K562 (cell line): Measurements from ENCODE around the gene LIN28A. TPM values are rescaled to one million over a fixed set of nuclear protein-coding genes. Genes with fewer than 3 reads are reported as not detected.

ENCODE experiments used
- ATAC-seq: fragments of 200-7000 bp; cut with Tn5 transposase; 3 replicates; pipeline ENCODE4 v1.9.1; 2020; ENCODE audit warnings: moderate library complexity
- BruUV-seq: library from RNA; stranded (reverse); fragments of 400-500 nt; replicated peaks from 2 replicates; lab custom pipeline; 2021; lab: Mats Ljungman, UMichigan
- CTCF ChIA-PET: fragments of 300-600 bp; formaldehyde crosslinking; extraction: SDS; loops from one replicate; lab custom pipeline; 2021; ENCODE audit warnings: low intra/inter-chr PET ratio; lab: Yijun Ruan, JAX
- POLR2A ChIA-PET: fragments of 300-600, 350-650 bp; sonication (Branson Sonifier 250); formaldehyde crosslinking; extraction: SDS; loops from one replicate; lab custom pipeline; 2021; ENCODE audit warnings: antibody characterized with exemption, inconsistent platforms; lab: Yijun Ruan, JAX
- DNase-seq, 4 experiments: peaks; one replicate each; pipeline versions ENCODE4 v3.0.0 to v3.0.0-alpha.2; 2011 to 2018; ENCODE audit warnings: low spot score in 3 of 4, mixed read lengths in 3 of 4; ENCODE audit errors: extremely low read depth in 1 of 4
- FAIRE-seq: peaks from 2 replicates; lab custom pipeline; 2011; peaks lifted over from hg19 to GRCh38; lab: Jason Lieb, UNC
- H2AFZ ChIP-seq: 2 replicates; pipeline ENCODE4 v1.6.0; 2011; ENCODE audit warnings: low read depth, low read length, control low read depth, inconsistent platforms
- H3K27ac ChIP-seq: fragments of 200-600 bp; 3 replicates; pipeline ENCODE4 v1.8.0; 2011; ENCODE audit warnings: low read depth, mild to moderate bottlenecking, control low read depth, inconsistent platforms, low read length, moderate library complexity, mixed read lengths; ENCODE audit errors: extremely low read depth
- H3K27me3 ChIP-seq, 2 experiments: fragments of 300-600 bp in 1 of 2; 2 replicates in 1 of 2; 3 replicates in 1 of 2; pipeline versions ENCODE4 v1.6.0 to v1.8.0; 2011; ENCODE audit warnings: inconsistent platforms in 2 of 2, low read length in 2 of 2, mild to moderate bottlenecking in 1 of 2, mixed read lengths in 1 of 2, moderate library complexity in 1 of 2; ENCODE audit not compliant: control insufficient read depth in 2 of 2, insufficient read depth in 2 of 2
- H3K36me3 ChIP-seq: fragments of 300-600 bp; 3 replicates; pipeline ENCODE4 v1.8.0; 2011; ENCODE audit warnings: mild to moderate bottlenecking, low read length, inconsistent platforms; ENCODE audit not compliant: control insufficient read depth, insufficient read depth
- H3K4me1 ChIP-seq, 2 experiments: fragments of 200-600 bp in 1 of 2; replicated peaks in 1 of 2; 2 replicates in 1 of 2; 3 replicates in 1 of 2; pipeline versions ENCODE4 v1.5.1 to v1.8.0; 2011; ENCODE audit warnings: inconsistent platforms in 2 of 2, low read length in 2 of 2, mild to moderate bottlenecking in 1 of 2, mixed read lengths in 1 of 2, moderate library complexity in 1 of 2; ENCODE audit not compliant: control insufficient read depth in 2 of 2, insufficient read depth in 2 of 2
- H3K4me2 ChIP-seq: 2 replicates; pipeline ENCODE4 v1.6.1; 2011; ENCODE audit warnings: low read length, control low read depth, inconsistent platforms, mixed read lengths; ENCODE audit not compliant: insufficient read depth
- H3K4me3 ChIP-seq: fragments of 200-600 bp; sonication (generic), shearing (Covaris generic); 2 replicates; pipeline ENCODE4 v1.5.1; 2016; ENCODE audit warnings: control low read depth, inconsistent platforms
- H3K79me2 ChIP-seq: fragments of 200-600 bp; 3 replicates; pipeline ENCODE4 v1.8.0; 2011; ENCODE audit warnings: low read length, inconsistent platforms; ENCODE audit not compliant: control insufficient read depth, insufficient read depth
- H3K9ac ChIP-seq, 2 experiments: 2 replicates each; pipeline versions ENCODE4 v1.6.0 to v1.6.1; 2011; ENCODE audit warnings: low read depth in 2 of 2, low read length in 2 of 2, control low read depth in 1 of 2, inconsistent platforms in 1 of 2, mild to moderate bottlenecking in 1 of 2, mixed read lengths in 1 of 2; ENCODE audit not compliant: insufficient read depth in 1 of 2
- H3K9me1 ChIP-seq: one replicate; pipeline ENCODE4 v1.6.0; 2011; ENCODE audit warnings: inconsistent platforms, mild to moderate bottlenecking, low read length, moderate library complexity; ENCODE audit not compliant: control insufficient read depth, insufficient read depth
- H3K9me3 ChIP-seq: replicated peaks from 2 replicates; pipeline ENCODE4 v1.5.1; 2011; ENCODE audit warnings: low read depth, low read length, inconsistent platforms; ENCODE audit not compliant: control insufficient read depth, insufficient read depth
- H4K20me1 ChIP-seq: replicated peaks from 2 replicates; pipeline ENCODE4 v1.6.1; 2011; ENCODE audit warnings: low read length, inconsistent platforms, mixed read lengths; ENCODE audit not compliant: control insufficient read depth, insufficient read depth
- CBFA2T2 ChIP-seq: fragments of 450-650 bp; conservative IDR thresholded peaks from 2 replicates; pipeline ENCODE4 v1.6.1; 2017; ENCODE audit warnings: mild to moderate bottlenecking
- CBX1 ChIP-seq: sonication (generic); IDR thresholded peaks from 2 replicates; pipeline ENCODE4 v1.6.1; 2016; ENCODE audit warnings: antibody characterized with exemption, low read depth, mild to moderate bottlenecking
- CTCF ChIP-seq, 3 experiments: IDR thresholded peaks in 2 of 3; conservative IDR thresholded peaks in 1 of 3; 2 replicates each; pipeline ENCODE4 v1.5.1; 2011 to 2012; ENCODE audit warnings: low read length in 3 of 3, mild to moderate bottlenecking in 3 of 3, control low read depth in 2 of 3, improper control_type of control experiment in 1 of 3, inconsistent platforms in 1 of 3, low read depth in 1 of 3, mixed read lengths in 1 of 3, moderate library complexity in 1 of 3; ENCODE audit not compliant: insufficient read depth in 2 of 3
- DIDO1 ChIP-seq: fragments of 450-650 bp; IDR thresholded peaks from 2 replicates; pipeline ENCODE4 v1.6.1; 2016; ENCODE audit warnings: low read depth, missing biosample characterization, missing genetic modification characterization
- NEUROD1 ChIP-seq: fragments of 150-350 bp; IDR thresholded peaks from 2 replicates; pipeline ENCODE4 v1.6.1; 2014; ENCODE audit warnings: borderline replicate concordance, low read length, low read depth; ENCODE audit not compliant: partially characterized antibody
- PHF8 ChIP-seq: fragments of 200-600 bp; sonication (generic); IDR thresholded peaks from 2 replicates; pipeline ENCODE4 v1.6.1; 2012; ENCODE audit warnings: mixed run types, mild to moderate bottlenecking, inconsistent platforms, low read length, moderate library complexity, borderline replicate concordance
- SMAD1 ChIP-seq: fragments of 150-350 bp; IDR thresholded peaks from 2 replicates; pipeline ENCODE4 v1.6.1; 2014; ENCODE audit warnings: low read length, low read depth; ENCODE audit not compliant: partially characterized antibody
- SNAPC5 ChIP-seq: fragments of 250-450 bp; sonication (Bioruptor Pico); IDR thresholded peaks from 2 replicates; pipeline ENCODE4 v1.8.0; 2021; ENCODE audit warnings: moderate library complexity, mild to moderate bottlenecking, inconsistent platforms
- SUPT5H ChIP-seq: fragments of 450-650 bp; IDR thresholded peaks from 2 replicates; pipeline ENCODE4 v1.6.1; 2016
- ZBTB5 ChIP-seq: fragments of 450-650 bp; IDR thresholded peaks from 2 replicates; pipeline ENCODE4 v1.6.1; 2017; ENCODE audit warnings: antibody characterized with exemption
- ZNF263 ChIP-seq: sonication (generic); formaldehyde crosslinking; IDR thresholded peaks from 2 replicates; pipeline ENCODE4 v1.8.0; 2022; ENCODE audit warnings: mild to moderate bottlenecking, missing genetic modification reagents, borderline replicate concordance
- ZNF274 ChIP-seq: IDR thresholded peaks from 2 replicates; pipeline ENCODE4 v1.6.1; 2011; ENCODE audit warnings: low read depth, mild to moderate bottlenecking, low read length, moderate library complexity, borderline replicate concordance
- WGBS: fragments of 100-300 bp; shearing (Covaris generic); methylation state at CpG from one replicate; pipeline ENCODE4 v1.1.6; 2016; ENCODE audit warnings: low coverage, mixed read lengths; ENCODE audit not compliant: insufficient coverage; ENCODE audit errors: missing lambda C conversion rate; 5-methylcytosine and 5-hydroxymethylcytosine counted together
- in situ Hi-C: fragments of 300-500 bp; cut with MboI; formaldehyde crosslinking; loops from 4 replicates; pipeline ENCODE4 v1.15.0; 2018; ENCODE audit warnings: inconsistent platforms, mixed read lengths
- intact Hi-C: fragments of 100-400 bp; cut with micrococcal nuclease; formaldehyde crosslinking; loops from 2 replicates; pipeline ENCODE4 v1.14.2; 2022
- polyA plus RNA-seq, 8 experiments: library from polyadenylated mRNA; depleted of rRNA in 4 of 8; stranded (reverse) in 5 of 8; unstranded in 3 of 8; fragments of >200 nt; fragmentation: Nextera tagmentation in 2 of 8; fragmentation: Illumina TruSeq in 1 of 8; extraction: Ambion mirVana in 2 of 8; extraction: Trizol in 1 of 8; gene quantifications; 2 replicates each; pipeline versions ENCODE4 v1.2.1 to v1.2.3, GENCODE V29; 2011 to 2014; ENCODE audit warnings: inconsistent platforms in 1 of 8, missing spikeins in 1 of 8
- total RNA-seq, 7 experiments: library from RNA; depleted of rRNA in 6 of 7; stranded (reverse); fragments of >200 nt in 6 of 7; fragmentation: Illumina TruSeq in 2 of 7; extraction: Trizol in 2 of 7; gene quantifications; 2 replicates each; pipeline versions ENCODE4 v1.2.1 to v1.2.3, GENCODE V29; 2011 to 2021; ENCODE audit warnings: low replicate concordance in 1 of 7

LIN28A gene
- total and polyA plus RNA-seq, 9 of the 15 experiments (the other 6 are each of a cell fraction or from before 2014, with no cell fraction given), result 0.80 to 5.4 (median 3.9) TPM

GRCh38 chr1:26363549-26364448, 46.8 kb upstream of the LIN28A start (continued):
- TF ChIP-seq SMAD1 (no peak), ZNF274 (no peak), SUPT5H (no peak), PHF8 (no peak), CBFA2T2 (no peak)

GRCh38 chr1:26364956-26365355, 45.7 kb upstream of the LIN28A start:
- Histone ChIP-seq H3K9me1 (no peaks in the 10 kb centered on the region), H3K4me3 (no peak overlapping the region), H3K27ac (no peak overlapping the region), H3K4me2 (no peak overlapping the region), H3K4me1 (peaks cover 0 to 27% of the 10 kb centered on the region in 2 experiments; a peak in 3 of 5 replicates), H3K9ac (peak overlapping the region in 1 of 2 experiments; percentile 18; a peak in 2 of 4 replicates), H3K27me3 (no peaks in the 10 kb centered on the region), H3K79me2 (no peaks in the 10 kb centered on the region), H2AFZ (no peak overlapping the region), H4K20me1 (no peaks in the 10 kb centered on the region), H3K9me3 (no peaks in the 10 kb centered on the region), H3K36me3 (no peaks in the 10 kb centered on the region)
- BruUV-seq, result no TSS peak
- ATAC-seq (no peak), FAIRE-seq (no peak), DNase-seq (no peak)
- 44% methylated on average over 9 of the region's 9 CpGs for WGBS
- in situ Hi-C loops (no loop called here), intact Hi-C loops (no loop called here)
- CTCF ChIA-PET, result interaction anchor here (0.7 to 2.6 kb wide), 2 partner anchors 39 to 89 kb away, joined by 3 to 19 read pairs; no protein-coding TSS in a partner anchor
- POLR2A ChIA-PET, result interaction anchor here (0.8 to 2.1 kb wide), 7 partner anchors 9 to 107 kb away, joined by 3 to 14 read pairs (median 3); partner anchors contain the start of genes CRYBG2 and HMGN2
- TF ChIP-seq CBX1 (no peak), SNAPC5 (no peak), NEUROD1 (no peak), CTCF (IDR thresholded peaks at IDR 0.05 in 2 of 3, conservative IDR thresholded peaks at IDR 0.05 in 1 of 3; ENCODE audit: insufficient read depth in 2 of 3, low read depth in 1 of 3, low read length in 3 of 3) (no peak), ZBTB5 (no peak), ZNF263 (CRISPR knock-in tag) (no peak), DIDO1 (no peak)
